ENCODE data around the gene GLT8D1.
"Not testable (repeated sequence)": the region's sequence is repeated elsewhere in the genome, so short reads cannot be mapped to it uniquely, and the experiment has no call there.

GLT8D1 gene, protein sequence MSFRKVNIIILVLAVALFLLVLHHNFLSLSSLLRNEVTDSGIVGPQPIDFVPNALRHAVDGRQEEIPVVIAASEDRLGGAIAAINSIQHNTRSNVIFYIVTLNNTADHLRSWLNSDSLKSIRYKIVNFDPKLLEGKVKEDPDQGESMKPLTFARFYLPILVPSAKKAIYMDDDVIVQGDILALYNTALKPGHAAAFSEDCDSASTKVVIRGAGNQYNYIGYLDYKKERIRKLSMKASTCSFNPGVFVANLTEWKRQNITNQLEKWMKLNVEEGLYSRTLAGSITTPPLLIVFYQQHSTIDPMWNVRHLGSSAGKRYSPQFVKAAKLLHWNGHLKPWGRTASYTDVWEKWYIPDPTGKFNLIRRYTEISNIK

GRCh38 chr3:52705688-52706686, at the start of gene GLT8D1, which contains the start of gene SPCS1:
GLT8D1 (minus strand) TSS chr3:52705791; CDS start chr3:52700460, 5,331 bp downstream.
SPCS1 (plus strand) TSS chr3:52706106; CDS start chr3:52706247, 141 bp downstream.
- peak; percentile 85 for DNase-seq

DNA sequence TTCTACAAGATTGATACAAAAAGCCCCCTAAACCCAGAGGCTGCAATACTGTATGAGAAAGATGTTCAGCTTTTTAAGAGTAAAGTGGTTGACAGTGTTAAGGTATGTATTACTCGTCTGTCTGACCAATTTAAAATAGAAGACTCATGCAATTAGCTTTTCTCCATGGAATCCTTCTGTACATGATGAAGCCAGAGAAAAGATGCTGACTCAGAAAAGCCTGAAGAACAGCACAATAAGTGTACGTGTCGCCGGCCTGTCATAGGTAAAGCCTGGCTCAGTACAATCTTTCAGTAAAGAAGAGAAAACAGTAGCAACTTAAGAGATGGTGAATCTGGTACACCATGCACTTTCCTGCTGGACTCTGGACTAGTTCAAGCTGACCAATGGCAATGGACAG, 48.8 kb upstream of the GLT8D1 start:
- DNase-seq, result peak; percentile 12

DNA sequence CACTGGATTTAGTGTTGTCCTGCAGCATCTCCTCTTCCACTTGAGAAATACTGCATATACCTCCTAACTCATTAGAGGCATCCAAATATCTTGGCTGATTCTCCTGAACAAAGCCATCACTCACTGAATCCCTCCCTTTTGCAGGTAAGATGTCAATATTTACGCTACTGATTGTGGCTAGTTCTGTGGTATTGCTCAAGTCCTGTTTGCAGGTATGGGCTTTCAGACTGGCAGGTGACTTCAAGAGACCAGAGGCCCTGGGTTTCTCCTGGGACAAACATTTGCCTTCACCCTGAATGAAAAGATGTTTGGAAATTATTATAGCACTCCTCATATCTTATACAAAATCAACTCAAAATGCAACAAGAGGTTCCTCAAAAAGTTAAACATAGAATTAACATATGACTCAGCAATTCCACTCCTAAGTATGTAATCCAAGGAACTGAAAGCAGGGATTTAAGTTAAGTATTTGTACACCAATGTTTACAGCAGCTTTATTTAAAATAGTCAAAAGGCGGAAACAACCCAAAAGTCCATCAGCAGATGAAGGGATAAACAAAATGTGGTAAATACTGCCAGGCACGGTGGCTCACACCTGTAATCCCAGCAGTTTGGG, 46.6 kb upstream of the GLT8D1 start:
- DNase-seq, result no peak

DNA sequence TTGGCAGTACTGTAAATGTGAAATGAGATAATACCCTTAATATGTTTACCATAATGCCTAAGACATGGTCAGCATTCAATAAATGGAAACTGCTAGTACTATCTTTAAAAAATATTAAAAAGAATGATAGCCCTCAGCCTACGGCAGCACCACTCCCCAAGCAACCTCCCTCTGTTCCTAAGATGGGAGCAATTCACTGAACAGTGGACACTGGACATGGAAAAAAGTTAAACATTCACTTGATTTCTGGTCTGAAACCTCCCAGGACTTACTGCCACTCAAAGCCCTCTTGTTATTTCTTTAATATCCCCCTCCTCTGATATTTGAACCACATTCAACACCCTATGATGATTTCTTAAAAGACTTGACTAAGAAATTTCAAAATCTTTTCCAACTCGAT, 38.1 kb upstream of the GLT8D1 start:
- no peak for DNase-seq

DNA sequence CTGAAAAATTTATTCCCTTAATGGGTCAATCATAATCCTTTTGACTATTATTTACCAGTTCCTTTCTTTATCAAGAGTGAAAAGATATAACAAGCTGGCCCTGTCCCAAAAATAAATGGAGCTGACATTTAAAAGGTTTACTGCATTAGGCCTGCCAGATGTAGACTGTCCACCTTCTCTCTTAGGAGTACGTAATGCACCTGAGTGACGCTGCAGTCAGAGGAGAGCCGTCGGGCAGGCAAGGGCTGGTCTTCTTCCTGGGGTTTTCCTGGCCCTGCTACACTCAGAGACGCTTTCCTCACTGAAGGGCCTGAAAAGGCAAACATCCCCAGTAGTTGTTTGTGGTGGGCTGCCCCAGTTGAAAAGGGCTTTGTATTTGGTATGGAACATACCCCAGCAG, 37.6 kb upstream of the GLT8D1 start:
- no peak for DNase-seq

GRCh38 chr3:52742418-52743041, 36.9 kb upstream of the GLT8D1 start:
- peak; percentile 25 for DNase-seq

DNA sequence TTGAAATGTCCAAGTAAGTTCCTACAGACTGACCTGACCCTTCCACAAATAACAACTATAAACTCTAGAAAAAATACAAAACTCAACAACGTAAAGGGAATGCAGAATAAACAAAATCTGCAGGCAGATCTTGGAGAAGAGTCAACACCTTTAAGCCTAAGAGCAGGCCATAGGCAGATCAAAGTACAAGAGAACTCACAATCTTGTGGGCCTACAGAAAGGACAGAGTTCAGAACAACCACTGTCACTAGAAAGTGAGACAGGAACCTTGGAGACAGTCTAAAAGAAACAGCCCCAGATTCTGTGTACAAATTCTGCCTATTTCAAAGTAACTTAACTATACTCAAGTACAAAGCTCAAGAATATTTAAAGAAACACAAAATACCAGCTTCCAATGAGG, 34.1 kb upstream of the GLT8D1 start:
- no peak for DNase-seq

GRCh38 chr3:52733256-52733891, 27.8 kb upstream of the GLT8D1 start:
- DNase-seq, result no peak

DNA sequence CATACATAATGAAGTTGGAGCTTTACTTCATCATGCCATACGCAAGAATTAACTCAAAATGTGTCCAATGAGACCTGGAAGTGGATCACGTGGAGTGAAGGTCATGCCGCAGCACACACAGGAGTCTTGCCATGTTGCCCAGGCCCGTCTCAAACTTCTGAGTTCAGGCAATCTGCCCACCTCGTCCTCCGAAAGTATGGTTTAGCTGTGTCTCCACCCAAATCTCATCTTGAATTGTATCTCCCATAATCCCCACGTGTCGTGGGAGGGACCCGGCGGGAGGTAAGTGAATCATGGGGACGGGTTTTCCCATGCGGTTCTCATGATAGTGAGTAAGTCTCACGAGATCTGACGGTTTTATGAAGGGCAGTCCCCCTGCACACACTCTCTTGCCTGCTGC, 26.0 kb upstream of the GLT8D1 start:
- DNase-seq, result no peak

- DNase-seq, result no peak
Measured at GRCh38 chr3:52730681-52731080, 25.1 kb upstream of the GLT8D1 start.

- not testable (repeated sequence) for DNase-seq
Measured at GRCh38 chr3:52728753-52729152, 23.2 kb upstream of the GLT8D1 start.

- DNase-seq, result no peak
Measured at GRCh38 chr3:52724511-52724910, 18.9 kb upstream of the GLT8D1 start.

DNA sequence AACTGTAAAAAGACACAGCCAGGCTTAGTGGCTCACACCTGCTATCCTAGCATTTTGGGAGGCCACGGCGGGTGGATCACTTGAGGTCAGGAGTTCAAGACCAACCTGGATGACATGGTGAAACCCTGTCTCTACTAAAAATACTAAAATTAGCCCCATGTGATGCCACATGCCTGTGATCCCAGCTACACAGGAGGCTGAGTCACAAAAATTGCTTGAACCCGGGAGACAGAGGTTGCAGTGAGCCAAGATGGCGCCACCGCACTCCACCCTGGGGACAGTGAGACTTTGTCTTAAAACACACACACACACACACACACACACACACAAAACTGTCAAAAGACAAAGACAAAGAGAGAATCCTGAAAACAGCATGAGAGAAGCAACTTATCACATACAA, 18.3 kb upstream of the GLT8D1 start:
- no peak for DNase-seq

DNA sequence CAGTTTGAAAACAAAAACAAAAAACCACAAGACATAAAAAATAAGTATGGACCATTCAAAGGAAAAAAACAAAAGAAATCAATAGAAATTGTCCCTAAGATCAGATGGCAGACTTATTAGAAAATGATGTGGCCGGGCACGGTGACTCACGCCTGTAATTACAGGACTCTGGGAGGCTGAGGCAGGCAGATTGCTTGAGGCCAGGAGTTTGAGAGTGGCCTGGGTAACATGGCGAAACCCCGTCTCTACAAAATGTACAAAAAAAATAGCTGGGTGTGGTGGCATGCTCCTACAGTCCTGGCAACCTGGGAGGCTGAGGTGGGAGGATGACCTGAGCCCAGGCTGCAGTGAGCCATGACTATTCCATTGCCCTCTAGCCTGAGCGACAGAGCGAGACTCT, 16.9 kb upstream of the GLT8D1 start:
- DNase-seq, result no peak

- DNase-seq, result no peak
Measured at GRCh38 chr3:52721730-52722008, 16.1 kb upstream of the GLT8D1 start.

GRCh38 chr3:52721002-52721729, 15.6 kb upstream of the GLT8D1 start:
- DNase-seq, result no peak

GRCh38 chr3:52719618-52720017, 14.0 kb upstream of the GLT8D1 start:
- no peak for DNase-seq

GRCh38 chr3:52715714-52716305, 10.2 kb upstream of the GLT8D1 start:
- no peak for DNase-seq

DNA sequence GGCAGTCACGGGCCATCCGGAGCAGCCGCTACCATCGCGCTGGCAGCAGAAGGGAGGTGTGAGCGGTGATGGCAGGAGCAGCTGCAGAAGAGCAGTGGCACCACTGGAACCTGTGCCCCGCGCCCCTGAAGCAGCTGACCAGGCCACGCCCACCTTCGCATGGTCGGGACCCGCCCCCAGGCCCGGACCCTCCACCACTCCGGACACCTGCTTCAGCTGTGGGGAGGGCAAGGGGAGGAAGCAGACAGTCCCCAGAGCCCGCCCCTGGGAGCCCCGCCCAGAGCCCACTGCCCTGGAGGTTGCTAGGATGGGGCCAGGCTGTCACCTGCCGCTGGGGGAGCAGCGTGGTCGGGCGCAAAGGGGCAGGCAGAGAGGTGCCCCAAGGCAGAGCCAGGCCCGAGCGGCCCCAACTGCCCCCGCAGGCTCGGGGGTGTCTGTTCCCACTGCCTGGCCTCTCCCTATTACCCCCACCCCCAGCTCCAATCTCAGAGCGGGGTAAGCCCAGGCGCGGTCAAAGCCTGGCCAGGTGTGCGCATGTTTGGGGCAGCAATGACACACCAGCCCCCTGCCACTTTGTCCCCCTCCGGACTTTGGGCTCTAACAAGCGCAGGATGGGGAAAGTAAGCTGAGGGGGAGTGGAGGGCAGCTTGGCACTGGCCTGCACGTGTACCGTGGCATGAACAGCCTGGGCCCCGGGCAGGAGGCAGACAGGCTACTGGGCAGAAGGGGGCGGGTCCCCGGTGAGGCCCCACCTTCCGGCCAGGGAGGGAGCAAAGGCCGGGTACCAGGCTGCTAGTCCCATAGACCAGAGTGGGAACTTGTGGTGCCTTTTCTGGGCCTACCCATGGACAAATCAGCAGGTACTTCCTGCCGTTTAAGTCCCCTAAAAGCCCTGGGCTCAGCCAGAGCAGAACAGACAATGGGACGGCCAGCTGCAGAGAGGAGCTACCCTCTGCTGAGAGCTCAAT, 9.0 kb upstream of the GLT8D1 start:
- no peak for DNase-seq

Data from fibroblast of skin of right biceps (primary cell).